Renal pelvis (tissue), 4 donors: ENCODE results near the gene ADCY2. TPM values are rescaled to one million over a fixed set of nuclear protein-coding genes. Genes with fewer than 3 reads are reported as not detected.

Source experiments
- DNase-seq: peaks from one replicate; pipeline ENCODE4 v3.0.0-alpha.2; 2013
- polyA plus RNA-seq, 3 donors: library from polyadenylated mRNA; unstranded; fragments of 120-200 nt; gene quantifications; one replicate each; pipeline ENCODE4 v1.2.1, GENCODE V29; 2013; ENCODE audit not compliant: insufficient read length in 3 of 3

Gene ADCY2
- polyA plus RNA-seq, 3 donors, result 3.4 to 4.0 (median 3.7) TPM

- no peak for DNase-seq
Measured at GRCh38 chr5:7589800-7590199, 193.9 kb downstream of the ADCY2 start.

GRCh38 chr5:7592910-7593309 is 197.0 kb downstream of the ADCY2 start:
- DNase-seq, result no peak

GRCh38 chr5:7597059-7597642 is 201.2 kb downstream of the ADCY2 start:
- no peak for DNase-seq

- DNase-seq, result no peak
Measured at GRCh38 chr5:7606840-7607465, 211.0 kb downstream of the ADCY2 start.

- no peak for DNase-seq
Measured at GRCh38 chr5:7608772-7609171, 212.8 kb downstream of the ADCY2 start.

GRCh38 chr5:7609726-7610125 is 213.8 kb downstream of the ADCY2 start:
- no peak for DNase-seq

GRCh38 chr5:7610531-7611177 is 214.7 kb downstream of the ADCY2 start:
- DNase-seq, result no peak

GRCh38 chr5:7611518-7611917 is 215.6 kb downstream of the ADCY2 start:
- DNase-seq, result no peak

GRCh38 chr5:7615566-7616061 is 219.7 kb downstream of the ADCY2 start:
- no peak for DNase-seq

- no peak for DNase-seq
Measured at GRCh38 chr5:7616897-7617296, 221.0 kb downstream of the ADCY2 start.

- no peak for DNase-seq
Measured at GRCh38 chr5:7622498-7622897, 226.6 kb downstream of the ADCY2 start.

GRCh38 chr5:7625740-7626139 is 229.8 kb downstream of the ADCY2 start:
- DNase-seq, result no peak

- no peak for DNase-seq
Measured at GRCh38 chr5:7628248-7628647, 232.3 kb downstream of the ADCY2 start.

GRCh38 chr5:7628820-7629219 is 232.9 kb downstream of the ADCY2 start:
- no peak for DNase-seq

GRCh38 chr5:7629561-7629960 is 233.6 kb downstream of the ADCY2 start:
- DNase-seq, result no peak

- DNase-seq, result no peak
Measured at GRCh38 chr5:7634837-7635236, 238.9 kb downstream of the ADCY2 start.

- no peak for DNase-seq
Measured at GRCh38 chr5:7638456-7638855, 242.5 kb downstream of the ADCY2 start.

GRCh38 chr5:7642029-7642428 is 246.1 kb downstream of the ADCY2 start:
- no peak for DNase-seq

GRCh38 chr5:7644723-7645122 is 248.8 kb downstream of the ADCY2 start:
- no peak for DNase-seq

GRCh38 chr5:7650755-7651154 is 254.8 kb downstream of the ADCY2 start:
- no peak for DNase-seq

GRCh38 chr5:7653046-7653445 is 257.1 kb downstream of the ADCY2 start:
- no peak for DNase-seq

- DNase-seq, result no peak
Measured at GRCh38 chr5:7657153-7657552, 261.2 kb downstream of the ADCY2 start.

GRCh38 chr5:7659420-7659819 is 263.5 kb downstream of the ADCY2 start:
- DNase-seq, result no peak
